Measurements from ENCODE around the gene FOXA2.
"Not testable (repeated sequence)": the region's sequence is repeated elsewhere in the genome, so short reads cannot be mapped to it uniquely, and the experiment has no call there.

Gene FOXA2

DNA sequence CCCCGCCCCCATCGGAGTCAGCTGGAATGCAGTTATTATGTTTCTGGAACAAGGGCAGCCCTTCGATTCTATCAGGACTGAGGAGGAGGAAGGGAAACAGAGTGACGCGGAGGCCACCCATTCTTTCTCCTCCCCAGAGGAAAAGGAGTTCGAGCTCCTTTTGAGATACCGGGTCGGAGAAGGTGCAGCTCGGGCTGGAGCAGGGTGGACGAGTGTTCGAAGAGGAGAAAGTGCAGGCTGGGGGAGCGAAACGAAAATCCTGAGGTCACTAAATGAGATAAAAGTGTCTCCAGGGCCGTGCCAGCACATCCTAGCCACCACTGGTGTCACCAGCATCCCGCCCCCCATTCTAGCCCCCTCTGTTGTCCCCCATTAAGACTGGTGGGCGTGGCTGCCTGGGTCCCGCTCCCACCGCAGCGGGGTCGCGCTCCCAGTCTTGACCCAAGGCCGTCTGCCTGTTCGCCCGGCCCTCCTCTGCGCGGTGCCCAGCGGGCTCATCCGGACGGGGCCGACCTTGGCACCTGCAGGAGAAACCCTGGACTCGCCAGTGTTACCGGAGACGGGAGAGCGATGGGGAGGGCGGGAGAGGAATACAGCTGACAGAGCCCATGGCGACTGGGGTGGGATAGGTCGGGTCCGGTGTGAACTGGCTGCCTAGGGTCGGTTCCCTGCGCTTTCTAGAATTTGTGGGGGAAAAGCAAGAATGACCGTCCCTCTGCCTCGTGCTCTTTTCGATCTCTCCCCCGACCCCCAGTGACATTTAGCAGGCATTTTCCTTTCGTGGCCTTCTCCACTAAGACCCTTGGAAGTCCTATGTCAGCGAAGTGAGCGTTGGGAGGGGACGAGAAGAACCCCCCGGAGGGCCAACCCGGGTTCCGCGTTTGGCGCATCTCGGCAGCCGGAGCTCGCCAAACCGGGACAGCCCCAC, 16.2 kb downstream of the FOXA2 start:
- no peak for DNase-seq

DNA sequence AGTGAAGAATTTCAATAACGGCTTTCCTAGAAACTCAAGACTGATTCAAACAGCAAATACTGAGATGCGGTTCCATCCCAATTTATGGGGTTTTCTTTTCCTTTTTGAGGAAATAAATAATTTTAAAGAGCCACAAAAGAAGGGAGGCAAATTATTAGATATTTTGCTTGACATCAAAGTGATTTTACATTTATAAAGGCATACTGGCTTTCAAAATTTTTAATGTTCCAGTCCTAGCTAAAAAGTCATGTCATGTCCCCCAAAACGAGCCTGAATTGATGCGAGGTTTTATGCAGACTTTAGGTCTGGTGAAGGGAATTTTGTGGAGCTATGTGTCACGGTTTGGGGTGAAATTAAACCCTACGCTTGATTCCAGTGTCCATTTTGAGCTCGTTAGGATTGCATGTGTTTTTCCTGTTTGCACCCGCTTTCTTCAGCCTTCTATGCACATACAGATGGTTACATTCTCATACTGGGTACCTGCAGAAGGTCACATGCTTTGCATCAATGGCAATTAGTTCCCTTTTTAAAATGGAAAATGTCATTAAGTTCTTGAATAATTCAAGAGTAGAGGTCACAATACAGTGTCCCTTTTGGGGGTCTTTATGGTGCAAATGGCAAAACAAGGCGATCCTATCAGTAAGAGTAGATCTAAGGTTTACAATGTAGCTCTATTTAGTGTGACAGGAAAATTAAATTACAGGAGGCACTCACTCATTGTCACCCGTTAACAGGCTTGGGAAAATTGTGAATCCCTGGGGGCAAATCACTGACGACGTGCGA, 17.3 kb downstream of the FOXA2 start:
- DNase-seq: no peak

DNA sequence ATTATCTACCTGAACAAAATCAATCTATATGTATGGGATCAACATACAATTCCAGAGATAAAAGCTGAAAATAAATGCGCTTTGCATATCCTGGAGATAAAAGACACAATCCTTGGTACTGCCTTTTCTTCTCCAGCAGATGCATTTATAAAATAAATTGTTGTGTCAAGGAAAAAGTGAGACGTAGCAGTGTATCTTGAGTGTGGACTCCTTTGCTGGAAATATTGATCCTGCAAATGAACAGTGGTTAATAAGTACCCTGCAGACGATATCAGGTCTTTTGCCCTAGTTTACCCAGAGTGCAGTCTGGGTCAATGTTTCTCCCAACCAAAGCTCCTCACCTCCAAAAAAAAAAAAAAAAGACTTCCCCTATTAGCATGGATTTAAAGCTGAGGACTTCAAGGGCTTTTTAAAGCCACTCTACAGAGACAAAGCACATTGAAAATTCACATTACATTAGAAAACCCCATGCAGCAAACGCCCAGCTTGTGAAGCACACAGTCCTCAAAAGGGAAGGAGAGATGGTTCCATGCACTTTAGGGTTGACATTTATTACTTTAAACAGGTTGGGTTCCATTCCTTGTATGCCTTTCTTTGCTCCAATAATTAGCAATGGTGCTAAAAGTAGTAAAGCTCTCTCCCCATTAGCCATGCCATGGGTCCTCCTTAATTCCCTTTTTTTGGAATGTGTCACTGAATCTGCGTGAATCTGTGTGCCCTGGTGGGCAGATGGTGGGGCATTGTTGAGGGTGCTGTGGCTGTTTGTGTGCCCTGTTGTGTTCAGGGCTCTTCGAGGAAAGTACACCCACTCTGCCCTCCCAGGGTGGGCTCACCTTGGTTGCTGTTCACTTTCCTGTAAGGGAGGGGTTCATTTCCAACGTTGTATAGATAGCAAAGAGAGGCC, 21.1 kb downstream of the FOXA2 start:
- no peak for DNase-seq

DNA sequence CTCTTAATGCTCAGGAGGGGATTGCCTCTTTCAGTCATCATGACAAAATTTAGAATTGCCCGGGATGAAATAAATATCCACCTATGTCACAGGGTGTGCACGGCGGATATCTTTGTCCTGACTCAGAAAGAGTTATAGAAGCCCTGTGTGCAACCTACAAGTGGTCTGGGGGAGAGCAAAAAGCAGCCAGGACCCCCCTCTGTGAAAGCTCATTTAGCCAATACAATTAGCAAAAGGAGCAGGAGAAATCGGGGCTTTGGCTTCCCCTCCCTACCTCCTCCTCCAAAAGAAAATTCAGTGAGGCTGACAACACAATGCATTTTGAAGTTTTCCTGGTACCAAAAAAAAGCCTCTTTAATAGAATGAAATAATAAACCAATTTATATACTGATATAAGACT, 21.8 kb downstream of the FOXA2 start:
- no peak for DNase-seq

DNA sequence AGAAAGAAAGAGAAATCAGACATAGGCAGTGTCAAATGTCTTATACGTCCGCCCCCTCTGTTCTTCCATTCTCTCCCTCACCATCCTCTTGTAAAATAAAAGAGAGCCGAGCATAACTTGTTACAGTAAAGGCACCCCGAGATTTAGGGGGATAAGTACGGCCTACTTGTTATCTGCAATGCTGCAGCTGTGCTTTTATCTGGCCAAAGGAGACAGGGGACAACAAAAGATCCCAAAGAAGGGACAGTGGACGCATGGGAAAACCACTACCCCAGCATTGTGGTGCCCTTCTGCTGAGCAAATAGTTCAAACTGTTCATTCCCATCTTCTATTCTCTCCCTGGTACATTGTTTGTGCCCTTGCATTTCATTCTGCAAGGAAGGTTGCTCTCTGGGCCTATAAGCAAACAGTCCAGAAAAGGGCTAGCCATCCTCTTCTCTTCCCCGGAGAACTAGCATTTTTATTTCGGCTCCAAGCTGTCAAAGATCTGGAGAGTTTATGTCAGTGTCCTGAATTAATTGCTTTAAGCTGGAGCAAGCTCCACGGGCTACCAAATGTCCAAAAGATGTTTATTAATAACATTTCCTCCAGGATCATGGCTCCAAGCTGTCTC, 22.3 kb downstream of the FOXA2 start:
- DNase-seq: no peak

DNA sequence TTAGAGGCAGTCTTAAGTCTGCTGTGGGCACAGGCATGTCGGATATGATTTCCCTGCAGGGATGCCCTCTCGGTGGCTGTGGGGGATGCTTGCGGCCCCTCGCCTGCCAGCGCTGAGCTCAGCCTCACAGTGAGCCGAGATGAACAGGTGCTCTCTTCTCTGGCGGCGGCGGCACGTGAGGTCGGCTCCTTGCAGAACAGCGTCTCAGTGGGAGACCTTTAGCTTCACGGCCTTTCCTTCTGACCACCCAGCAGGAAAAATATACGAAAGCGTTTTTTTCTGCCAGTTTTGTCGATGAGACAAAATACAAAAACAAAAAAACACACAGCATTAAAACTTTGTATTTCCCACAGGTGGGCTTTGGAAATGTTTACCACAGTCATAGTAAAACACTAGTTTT, 23.6 kb downstream of the FOXA2 start:
- no peak for DNase-seq

DNA sequence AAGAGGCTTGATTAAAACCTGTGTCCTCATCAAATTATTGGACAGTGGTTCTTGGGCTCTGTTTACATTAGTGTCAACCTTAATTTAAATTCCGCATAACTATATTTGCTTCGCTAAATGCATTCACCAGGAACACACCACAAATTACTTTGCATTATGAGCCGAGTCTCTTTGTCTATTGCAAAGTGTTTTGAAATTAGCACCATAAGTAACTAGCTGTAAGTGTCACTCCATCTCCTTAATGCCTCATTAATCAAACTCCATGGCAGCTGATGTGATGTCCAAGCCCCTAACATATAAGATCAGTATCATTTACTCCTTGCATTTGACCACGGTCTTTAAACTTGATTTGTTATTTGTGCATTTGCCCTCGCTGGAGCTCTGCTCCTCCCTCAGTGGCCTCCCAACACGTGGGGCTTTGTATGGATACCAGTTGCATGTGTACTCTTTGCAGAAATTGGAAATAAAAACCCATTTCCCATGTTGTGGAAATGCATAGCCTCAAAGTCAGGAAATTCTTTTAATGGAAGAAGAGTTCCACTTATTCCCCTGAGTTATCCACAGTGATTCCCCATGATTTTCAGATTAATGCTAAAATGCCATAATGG, 24.6 kb downstream of the FOXA2 start:
- no peak for DNase-seq

DNA sequence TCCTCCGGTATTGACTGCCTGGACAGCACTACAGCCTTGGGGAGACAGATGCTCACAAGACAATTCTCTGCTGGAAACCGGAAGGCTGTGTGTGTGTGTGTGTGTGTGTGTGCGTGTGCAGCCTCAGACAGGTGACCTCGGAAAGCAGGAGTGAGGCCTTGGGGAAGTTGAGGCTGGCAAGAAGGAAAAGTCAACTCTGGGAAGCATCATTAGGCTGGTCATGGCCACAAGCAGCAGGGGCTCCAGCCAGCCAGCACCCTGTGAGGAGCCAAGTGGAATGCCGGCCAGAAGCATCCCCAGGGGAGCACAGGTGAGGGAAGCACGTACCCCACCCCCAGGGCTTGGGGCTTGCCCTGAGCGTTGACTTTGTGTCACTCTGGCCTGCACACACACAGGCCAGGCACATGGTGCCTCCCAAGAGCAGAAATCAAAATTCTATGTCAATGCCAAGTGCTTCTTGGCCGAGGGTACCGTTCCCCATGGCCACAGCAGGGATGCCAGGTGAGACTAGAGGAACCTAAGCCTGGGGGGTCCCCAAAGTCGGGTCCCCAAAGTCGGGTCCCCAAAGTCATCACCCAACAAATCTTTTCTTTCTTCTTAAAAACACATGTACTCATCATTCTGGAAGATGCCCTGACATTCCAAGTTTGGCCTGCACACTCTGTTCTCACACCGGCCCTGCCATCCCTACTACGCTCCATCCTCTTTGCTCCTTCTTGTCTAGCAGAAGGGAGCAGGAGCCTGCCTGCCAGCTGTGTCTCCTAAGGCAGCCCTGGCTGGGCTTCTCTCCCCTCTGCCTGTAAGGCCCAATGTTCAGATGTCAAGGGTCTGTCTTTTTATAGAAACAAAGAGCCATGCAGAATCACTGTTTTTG, 26.7 kb downstream of the FOXA2 start:
- no peak for DNase-seq

DNA sequence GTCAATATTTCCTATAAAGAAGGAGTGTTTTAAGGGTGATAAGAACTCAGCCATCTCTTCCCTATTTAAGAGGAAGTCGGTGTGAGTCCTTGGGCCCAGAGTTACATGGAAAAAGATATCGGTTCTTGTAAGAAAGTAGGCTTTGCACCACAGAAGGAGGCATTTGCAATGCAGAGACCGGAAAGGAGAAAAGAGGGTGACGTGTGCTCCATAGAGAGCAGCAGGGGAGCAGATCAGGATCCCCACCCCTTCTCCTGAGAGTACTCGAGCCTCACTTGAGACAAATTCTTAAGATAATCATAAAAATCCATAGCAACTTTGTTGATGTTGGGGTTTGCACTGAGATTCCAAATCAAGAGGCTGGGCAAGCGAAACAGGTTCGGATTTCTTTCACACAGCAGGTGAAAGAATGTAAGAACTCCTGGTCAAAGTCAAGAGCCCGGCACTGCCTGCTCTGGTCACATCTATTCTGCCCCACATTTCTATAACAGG, 27.8 kb downstream of the FOXA2 start:
- no peak for DNase-seq

DNA sequence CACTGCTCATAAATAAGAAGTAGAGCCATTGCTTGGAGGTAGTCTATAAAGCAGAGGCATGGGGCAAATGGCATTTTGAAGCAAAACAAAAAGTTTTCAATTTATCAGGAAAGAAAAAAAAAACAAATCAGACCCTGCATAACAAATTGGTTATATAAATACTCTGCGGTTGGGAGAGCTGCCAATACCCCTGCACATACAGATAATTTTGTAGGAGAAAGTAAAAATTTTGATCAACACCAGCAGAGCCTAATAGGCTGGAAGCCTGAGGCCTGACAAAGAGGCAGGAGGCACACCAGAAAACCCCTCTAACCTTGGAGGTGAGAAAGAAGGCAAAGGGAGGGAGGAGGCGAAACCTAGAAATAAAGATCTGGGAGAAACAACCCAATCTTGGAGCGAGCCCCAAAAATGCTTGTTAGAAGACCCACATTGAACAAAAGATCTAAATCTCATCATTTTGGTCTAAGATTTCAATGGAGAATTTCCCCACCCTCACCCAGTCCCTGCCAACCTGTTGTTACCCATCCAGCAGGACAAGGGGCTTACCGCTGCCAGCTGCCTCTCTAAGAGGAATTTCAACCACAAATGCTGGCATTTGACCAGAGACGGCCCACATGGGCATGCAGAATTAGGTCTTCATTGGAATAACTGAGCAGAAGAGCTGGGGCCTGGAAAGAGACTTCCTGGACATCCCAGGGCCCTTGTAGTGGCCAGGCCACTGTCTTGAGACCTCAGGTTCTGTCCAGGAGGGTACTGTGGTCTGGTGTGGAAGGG, 28.4 kb downstream of the FOXA2 start:
- no peak for DNase-seq

DNA sequence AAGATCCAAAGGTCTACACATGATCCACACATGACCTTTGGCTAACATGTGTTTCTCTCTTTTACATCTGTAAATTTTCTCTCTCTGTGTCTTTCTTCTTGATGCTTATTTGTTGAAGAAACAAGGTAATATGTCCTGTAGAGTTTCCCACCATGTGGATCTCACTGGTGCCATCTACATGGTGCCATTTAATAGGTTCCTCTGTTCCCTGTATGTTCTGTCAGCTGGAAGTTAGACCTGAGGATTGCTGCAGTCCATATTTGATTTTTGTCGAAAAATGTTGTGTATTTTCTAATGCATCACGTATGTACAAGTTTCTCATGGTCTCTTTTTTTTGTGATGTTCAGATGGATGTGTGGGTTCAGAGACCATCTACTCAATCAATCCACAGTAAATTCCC, 30.0 kb downstream of the FOXA2 start:
- DNase-seq: no peak

DNA sequence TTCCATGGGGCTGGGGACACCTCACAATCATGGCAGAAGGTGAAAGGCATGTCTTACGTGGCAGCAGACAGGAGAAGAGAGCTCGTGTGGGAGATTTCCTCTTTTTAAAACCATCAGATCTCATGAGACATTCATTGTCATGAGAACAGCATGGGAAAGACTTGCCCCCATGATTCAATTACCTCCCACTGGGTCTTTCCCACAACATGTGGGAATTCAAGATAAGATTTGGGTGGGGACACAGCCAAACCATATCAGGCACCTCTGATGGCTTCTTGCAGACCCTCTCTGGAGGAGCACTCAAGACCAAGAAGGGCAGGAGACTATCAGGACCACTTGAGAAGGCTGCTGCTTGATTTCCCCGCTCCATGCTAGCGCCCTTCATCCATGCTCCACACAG, 33.9 kb downstream of the FOXA2 start:
- not testable (repeated sequence) for DNase-seq

DNA sequence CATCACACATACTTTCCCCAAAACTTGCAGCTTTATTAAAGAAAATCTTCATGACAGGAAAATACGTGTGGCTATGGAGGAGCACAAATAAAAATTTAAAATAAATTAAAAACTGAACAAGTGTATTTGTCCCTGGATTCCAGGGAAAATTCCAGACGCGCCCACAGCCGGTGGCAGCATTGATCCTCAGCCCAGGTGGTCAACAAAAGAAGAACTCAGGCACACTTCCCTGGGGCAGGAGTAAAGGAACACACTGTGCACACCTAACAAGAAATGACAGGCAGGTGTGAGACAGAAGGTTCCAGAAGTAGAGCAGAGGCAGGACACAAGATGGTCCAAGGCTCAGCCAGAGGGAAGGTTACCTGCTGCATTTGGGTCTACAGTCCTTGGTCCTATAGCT, 36.3 kb downstream of the FOXA2 start:
- DNase-seq: no peak

DNA sequence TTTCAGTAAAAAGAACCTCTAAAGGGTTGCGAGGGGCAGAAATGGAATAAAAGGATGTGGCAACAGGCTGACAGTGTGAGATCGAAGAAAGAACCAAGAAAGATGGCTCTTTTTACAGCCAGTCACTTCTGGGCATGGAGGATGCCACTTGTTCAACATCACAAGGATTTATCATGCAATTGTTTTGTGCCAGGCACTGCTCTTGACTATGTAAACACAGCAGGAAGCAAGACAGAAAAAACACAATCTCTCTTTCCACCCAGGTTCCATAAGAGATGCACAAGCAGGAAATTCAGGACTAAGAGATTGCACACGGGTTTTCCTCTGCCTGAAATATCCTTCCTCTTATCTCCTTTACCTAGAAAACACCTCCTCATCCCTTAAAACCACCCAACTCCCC, 38.0 kb downstream of the FOXA2 start:
- DNase-seq: no peak

DNA sequence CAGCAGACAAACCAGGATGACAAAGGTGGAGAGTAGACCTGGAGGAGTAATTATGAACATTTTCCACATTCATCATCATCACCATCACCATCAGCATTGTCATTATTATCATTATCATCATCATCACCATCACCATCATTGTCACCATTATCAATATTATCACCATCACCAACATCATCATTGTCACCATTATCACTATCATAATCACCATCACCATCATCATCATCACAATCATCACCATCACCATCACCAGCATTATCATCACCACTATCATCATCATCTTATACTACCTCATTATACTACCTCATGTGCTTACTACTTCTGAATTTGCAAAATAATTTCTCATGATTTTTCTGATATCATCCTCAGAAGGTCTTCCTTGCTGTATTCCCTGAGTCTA, 39.3 kb downstream of the FOXA2 start:
- no peak for DNase-seq

DNA sequence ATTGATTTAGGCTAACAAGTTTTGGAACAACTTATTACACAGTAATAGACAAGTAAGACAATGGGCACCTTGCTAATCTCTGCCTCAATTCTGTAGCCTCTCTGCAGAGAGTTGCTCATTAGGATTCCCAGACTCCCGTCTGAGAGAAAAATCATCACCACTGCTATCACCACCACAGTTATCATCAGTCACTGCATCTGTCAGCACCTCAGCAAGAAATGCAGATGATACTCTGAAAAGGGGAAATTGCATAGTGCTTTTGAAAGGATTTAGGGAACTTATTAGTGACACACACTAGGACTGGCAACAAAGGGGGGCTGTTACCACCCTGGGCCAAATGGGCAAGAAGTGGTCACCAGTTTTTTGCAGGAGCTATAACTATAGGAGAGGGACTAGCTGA, 39.9 kb downstream of the FOXA2 start:
- DNase-seq: no peak

DNA sequence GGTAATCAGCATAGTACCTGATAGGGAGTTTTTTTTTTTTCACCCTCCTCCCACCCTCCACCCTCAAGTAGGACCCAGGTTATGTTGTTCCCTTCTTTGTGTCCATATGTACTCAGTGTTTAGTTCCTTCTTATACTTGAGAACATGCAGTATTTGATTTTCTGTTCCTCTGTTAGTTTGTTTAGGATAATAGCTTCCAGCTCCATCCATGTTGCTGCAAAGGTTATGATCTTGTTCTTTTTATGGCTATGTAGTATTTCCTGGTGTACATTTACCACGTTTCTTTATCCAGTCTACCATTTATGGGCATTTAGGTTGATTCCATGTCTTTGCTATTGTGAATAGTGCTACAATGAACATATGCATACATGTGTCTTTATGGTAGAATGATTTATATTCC, 41.9 kb downstream of the FOXA2 start:
- DNase-seq: no peak

DNA sequence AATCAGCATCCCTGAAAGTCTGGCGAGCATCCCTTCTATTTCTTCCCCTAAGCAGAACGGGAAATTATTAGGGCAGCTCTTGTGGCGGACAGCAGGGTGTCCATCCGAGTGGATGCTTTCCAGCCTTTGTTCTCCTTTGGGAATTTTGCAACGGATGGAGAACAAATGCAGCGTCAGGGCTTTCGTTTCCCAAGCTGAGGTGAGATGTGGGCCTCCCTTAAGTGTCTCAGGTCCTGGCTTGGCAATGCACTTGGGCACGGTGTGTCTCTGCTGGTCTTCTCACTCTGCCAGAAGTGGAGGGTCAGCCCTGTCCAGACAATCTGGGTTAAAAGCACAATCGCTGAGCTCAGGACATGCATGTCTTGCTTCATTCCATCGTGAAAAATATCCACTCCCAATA, 43.5 kb downstream of the FOXA2 start:
- DNase-seq: no peak

DNA sequence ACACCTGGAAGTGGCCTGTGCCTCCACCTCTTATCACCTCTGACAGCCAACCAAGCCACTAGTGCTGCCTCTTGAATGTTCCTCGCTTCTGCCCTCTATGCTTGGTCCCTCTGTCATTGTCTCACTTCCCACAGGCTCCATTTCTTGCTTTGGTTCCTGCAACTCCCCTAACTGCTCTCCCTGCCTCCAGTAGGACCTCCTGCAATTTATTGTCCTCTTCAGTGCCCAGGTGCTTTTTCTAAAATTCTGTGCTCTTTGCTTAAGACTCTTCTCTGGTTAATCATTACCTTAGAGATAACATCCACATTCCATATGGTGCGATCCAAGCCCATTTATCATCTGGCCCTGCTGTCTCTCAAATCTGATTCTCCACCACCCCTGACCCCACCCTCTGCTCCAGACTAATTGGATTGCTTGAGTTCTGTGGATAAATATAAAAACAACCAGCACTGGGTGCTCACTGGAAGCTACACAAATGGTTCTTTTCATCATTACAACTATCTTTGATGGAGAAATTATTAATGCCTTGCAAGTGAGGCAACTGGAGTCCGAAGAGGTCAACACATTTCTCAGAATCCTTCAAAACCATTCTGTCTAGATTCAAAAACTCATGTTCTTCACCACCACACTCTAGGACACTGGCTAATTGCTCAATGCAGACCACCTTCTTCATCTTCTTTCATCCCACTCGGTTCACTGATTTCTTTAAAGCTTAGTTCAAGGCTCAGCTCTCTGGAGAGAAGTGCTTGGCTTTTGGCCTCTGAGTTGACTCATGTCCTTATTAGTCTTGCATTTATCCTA, 47.2 kb downstream of the FOXA2 start:
- DNase-seq: no peak

Measured in activated CD8-positive, alpha-beta memory T cell treated with anti-CD3 and anti-CD28 coated beads, Interleukin-2, amount 50 U/mL, for 48 hours (primary cell).